Stimulated activated CD8-positive, alpha-beta memory T cell treated with anti-CD3 and anti-CD28 coated beads, Interleukin-15, amount 100 ng/mL, for 4 hours (primary cell): Measurements from ENCODE around the gene ATRAID.
"Not testable (repeated sequence)": the region's sequence is repeated elsewhere in the genome, so short reads cannot be mapped to it uniquely, and the experiment has no call there.

Source experiments
- DNase-seq, 2 donors: peaks; one replicate each; pipeline ENCODE4 v3.0.0-alpha.2; 2020; ENCODE audit warnings: low read depth in 2 of 2

Gene ATRAID

DNA sequence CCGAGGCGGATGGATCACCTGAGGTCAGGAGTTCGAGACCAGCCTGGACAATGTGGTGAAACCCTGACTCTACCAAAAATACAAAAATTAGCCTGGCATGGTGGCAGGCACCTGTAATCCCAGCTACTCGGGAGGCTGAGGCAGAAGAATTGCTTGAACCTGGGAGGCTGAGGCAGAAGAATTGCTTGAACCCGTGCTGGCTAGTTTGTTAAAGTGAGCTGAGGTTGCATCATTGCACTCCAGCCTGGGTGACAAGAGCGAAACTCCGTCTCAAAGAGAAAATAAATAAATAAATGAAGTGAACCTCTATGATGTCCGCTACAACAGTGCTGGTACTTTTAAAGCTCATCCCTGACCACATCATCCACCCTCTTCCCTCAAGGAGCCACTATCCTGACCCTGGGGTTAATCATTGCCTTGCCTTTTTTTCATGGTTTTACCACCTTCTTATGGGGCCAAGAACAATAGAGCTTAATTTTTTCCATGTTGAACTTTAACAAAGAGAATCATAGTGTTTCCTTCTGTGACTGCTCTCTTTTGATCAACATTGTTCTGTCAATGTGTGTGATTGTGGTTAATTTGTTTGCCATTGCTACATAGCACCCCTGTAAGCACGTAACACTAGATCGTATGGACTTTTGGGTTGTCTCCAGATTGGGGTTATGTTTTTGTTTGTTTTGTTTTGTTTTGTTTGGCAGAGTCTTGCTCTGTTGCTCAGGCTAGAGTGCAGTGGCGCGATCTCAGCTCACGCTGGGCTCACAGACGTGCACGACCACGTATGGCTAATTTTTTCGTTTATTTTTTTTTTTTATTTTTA lies 17.1 kb upstream of the ATRAID start:
- no peak for DNase-seq

GRCh38 chr2:27195799-27196198 lies 16.0 kb upstream of the ATRAID start:
- DNase-seq = not testable (repeated sequence)

GRCh38 chr2:27198068-27198467 lies 13.8 kb upstream of the ATRAID start:
- not testable (repeated sequence) for DNase-seq

GRCh38 chr2:27198627-27199026 lies 13.2 kb upstream of the ATRAID start:
- no peak for DNase-seq

DNA sequence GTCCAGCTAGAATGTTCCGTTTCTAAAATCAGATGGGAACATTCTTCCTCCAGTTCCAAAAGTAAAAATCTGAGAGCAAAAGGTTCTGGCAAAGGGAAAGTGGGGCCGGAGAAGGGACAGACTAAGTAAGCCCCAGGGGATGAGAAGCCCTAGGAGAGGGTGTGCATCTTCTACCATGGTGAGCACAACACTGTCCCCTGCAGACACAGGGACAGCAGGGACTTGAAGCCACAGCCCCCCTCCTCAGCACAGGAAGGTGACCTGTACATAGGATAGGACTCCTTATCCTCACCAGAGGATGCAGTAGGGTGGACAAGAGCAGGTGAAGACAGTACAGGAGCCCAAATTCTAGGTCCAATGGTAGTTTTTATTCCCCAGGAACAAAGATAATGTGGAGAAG lies 12.6 kb upstream of the ATRAID start:
- no peak for DNase-seq

- no peak for DNase-seq
Measured at GRCh38 chr2:27201675-27202074, 10.2 kb upstream of the ATRAID start.

DNA sequence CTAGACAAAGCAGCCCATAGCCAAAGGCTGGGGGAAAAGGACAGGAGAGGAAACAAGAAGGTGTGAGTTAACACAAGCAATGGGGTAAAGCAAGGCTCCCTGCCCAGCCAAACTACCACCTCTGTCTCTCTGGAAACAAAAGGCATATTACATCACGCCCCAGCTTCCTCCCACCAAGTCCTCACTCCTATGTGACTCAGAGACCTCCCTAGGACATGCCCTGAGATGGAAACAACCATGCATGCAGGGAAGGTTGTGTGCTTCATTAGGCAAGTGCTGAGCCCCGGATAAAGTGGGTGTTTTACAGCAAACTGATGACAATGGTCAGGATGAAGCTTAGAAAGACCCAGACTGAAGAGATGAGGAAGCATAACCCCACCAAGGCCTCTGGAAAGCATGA lies 9.0 kb upstream of the ATRAID start:
- no peak for DNase-seq

DNA sequence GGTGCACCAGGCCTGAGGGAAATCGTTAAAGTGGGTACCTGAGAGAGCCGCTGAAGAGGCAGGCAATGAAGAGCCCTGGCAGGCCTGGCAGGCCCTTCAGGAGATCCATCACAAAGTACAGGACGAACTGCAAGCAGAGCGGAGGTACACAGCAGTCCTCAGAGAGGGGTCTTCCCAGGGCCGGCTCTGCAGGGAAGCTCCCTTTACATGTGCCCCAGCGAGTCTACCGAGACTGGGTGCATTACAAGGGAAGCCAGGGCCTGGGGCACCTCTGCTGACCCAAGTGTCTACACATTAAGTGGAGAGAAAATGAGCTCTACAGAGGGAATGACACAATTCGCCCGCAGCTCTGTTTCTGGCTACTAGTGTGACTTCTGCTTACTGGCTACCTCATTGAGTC lies 8.1 kb upstream of the ATRAID start:
- DNase-seq = no peak

DNA sequence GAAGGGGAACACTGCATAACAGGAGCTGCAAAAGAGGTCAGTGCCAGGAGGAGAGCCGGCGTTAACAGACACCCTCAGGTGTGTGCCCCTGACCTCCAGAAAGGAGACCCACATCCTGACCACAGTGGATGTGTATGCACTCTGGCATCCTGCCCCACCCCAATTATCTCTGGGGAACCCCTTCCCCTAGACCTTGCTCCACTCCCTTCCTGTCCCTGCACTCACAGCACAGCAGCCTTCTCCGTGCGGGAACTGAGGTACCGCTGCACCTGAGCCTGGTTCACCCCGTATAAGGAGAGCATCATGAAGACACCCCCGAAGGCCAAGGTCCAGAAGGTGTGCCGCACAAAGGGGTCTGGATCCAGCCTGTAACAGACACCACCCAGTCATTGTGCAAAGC lies 7.3 kb upstream of the ATRAID start:
- no peak for DNase-seq

DNA sequence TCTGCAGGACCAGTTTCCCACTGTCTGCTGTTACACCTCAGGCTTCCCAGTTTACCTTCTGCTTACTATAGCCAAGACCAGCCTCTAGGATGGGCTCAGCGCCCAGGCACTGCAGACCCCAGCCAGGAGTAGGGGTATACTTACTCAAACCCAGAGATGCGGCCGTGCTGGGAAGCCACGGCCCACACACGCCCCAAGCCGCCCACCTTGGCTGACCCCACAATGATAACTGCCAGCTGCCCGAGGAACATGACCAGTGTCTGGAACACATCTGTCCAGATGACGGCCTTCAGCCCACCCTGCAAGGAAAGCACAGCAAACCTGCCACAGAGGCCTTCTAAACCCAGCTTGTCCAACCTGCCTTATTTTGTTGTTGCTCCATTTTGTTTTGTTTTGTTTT lies 6.6 kb upstream of the ATRAID start:
- DNase-seq = no peak

GRCh38 chr2:27206346-27206745 lies 5.5 kb upstream of the ATRAID start:
- no peak for DNase-seq

- DNase-seq = no peak
Measured at GRCh38 chr2:27208486-27209050, 3.3 kb upstream of the ATRAID start.

- no peak for DNase-seq
Measured at GRCh38 chr2:27209621-27210401, 2.0 kb upstream of the ATRAID start.

- DNase-seq = no peak
Measured at GRCh38 chr2:27211241-27211942, 449 bp upstream of the ATRAID start.

GRCh38 chr2:27212626-27213471 lies 1.0 kb downstream of the ATRAID start:
- peak in 1 of 2 donors; percentile 15 for DNase-seq

DNA sequence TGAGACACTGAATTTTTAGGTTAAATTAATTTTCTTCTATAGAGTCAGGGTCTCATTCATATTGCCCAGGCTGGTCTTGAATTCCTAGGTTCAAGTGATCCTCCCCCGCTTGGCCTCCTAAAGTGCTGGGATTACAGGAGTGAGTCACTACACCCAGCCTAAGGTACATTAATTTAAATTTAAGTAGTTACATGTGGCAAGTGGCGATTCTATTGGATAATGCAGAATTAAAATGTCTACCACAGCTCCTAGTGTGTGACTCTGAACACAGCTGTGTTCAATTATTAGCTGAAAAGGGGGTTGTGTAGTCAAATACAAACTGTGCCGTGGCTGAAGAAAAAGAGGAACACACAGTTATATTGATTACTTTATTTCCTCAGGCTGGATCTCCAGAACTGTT lies 3.1 kb downstream of the ATRAID start:
- no peak for DNase-seq

- DNase-seq = no peak
Measured at GRCh38 chr2:27216416-27217137, 4.7 kb downstream of the ATRAID start.

GRCh38 chr2:27217173-27218121 lies 5.6 kb downstream of the ATRAID start, which contains the start of gene CAD:
Gene CAD, plus strand, starts transcription at chr2:27217369. Its CDS starts 183 bp downstream, at chr2:27217552.
- peak; percentile 77 to 79 for DNase-seq

DNA sequence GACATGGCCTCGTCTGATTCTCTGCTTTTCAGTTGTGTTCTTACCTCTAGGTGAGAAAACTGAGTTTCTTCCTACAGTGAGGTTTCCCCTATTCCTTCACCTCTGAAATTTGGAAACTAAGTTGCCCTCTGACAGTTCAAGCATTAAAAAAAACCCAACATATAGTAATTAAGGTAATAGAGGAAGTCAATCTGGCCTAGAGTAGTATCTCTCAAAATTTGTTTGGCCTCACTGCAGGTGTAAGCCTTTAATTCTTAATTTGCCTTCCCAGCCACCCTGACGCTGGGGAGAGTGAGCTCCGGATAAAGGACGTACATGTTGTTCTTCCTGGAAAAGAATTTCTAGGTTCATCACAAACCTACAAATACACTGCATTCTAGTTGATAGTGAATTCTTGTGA lies 6.8 kb downstream of the ATRAID start:
- no peak for DNase-seq
